NCI-H82 (cell line): ENCODE data around the gene TMEM131.
A peak's percentile ranks its signal among the peaks of the same experiment; 100 is the strongest.
"Not testable (repeated sequence)": the region's sequence is repeated elsewhere in the genome, so short reads cannot be mapped to it uniquely, and the experiment has no call there.

ENCODE experiments used
- DNase-seq: peaks from one replicate; lab custom pipeline; 2025; lab: John Stamatoyannopoulos, UW

The TMEM131 gene

GRCh38 chr2:97953853-97954252 lies 41.9 kb downstream of the TMEM131 start:
- no peak for DNase-seq

- DNase-seq: no peak
These were observed 43.4 kb downstream of the TMEM131 start for GRCh38 chr2:97952357-97952756.

DNA sequence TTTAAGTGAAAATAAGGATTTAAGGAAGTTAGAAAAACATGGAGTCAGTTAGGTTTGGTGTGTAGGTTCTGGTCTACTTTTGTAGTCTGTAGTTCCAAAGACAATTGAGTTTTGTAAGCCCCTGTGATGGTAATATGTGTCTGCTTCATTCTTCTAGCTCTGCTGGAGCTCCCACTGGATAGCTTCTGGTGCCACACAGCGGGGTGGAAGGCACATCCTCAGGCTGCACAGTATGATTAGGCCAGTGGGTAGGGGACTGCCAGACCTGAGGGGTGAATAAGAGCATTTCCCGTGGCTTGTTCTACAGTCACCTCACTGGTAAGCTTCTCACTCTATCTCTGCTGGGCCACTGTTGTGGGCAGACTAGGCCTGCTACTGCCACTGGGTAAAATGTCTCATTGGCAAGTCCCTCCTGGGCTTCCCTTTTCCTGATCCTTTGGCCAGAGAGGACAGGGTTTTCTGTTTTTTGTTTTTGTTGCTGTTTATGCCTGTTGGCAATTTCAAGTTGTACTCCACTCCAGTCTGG lies 44.5 kb downstream of the TMEM131 start:
- no peak for DNase-seq

GRCh38 chr2:97950329-97951154 lies 45.2 kb downstream of the TMEM131 start:
- DNase-seq: no peak

DNA sequence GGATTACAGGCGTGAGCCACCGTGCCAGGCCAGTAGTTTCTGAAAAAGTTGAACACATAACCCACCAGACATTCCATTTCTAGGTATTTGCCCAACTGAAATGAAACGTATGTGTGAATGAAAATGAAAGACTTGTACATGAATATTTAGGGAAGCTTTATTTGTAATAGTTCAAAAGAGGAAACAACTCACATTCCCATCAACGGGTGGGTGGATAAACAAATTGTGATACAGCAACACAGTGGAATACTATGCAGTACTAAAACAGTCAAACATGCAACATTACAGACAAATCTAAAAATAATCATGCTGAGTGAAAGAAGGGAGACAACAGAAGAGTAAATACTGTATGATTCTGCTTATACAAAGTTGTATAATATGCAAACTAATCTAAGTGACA lies 46.8 kb downstream of the TMEM131 start:
- DNase-seq: no peak

- no peak for DNase-seq
These were observed 50.0 kb downstream of the TMEM131 start for GRCh38 chr2:97945791-97946190.

DNA sequence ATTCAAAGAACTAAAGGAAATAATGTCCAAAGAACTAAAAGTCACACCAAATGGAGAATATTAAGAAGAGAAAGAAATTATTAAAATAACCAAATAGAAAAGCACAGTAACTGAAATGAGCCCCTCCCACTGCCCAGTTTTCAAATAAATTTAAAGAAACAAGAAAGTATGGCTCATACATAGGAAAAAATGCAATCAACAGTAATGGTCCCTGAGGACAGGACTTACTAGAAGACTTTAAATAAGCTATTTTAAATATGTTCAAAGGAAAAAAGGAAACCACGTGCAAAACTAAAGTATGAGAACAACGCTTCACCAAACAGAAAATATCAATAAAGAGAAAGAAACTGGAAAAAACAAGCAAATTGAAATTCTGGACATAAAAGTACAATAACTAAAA lies 58.9 kb downstream of the TMEM131 start:
- DNase-seq: no peak

- DNase-seq: peak; percentile 95
These were observed 59.5 kb downstream of the TMEM131 start for GRCh38 chr2:97936199-97936598.

DNA sequence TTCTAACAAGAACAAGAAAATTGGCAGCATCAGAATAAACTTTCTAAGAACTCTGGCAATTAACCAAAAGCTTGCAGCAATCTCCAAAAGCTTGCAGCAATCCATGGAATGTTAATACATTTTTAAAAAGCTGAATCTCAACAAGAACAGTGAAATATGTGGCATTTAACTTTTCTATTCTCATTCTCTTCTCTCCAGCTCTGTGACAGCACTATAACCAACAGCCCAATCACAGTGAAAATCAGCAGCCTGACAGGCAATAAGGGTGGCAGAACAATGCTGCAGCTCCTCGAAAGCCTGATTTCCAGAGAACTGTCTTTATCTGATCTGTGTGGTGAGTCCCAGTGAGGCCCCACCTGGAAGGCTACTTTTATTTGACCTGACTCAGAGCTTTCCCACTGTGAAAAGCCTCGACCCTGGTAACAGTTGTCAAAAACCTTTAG lies 60.0 kb downstream of the TMEM131 start:
- DNase-seq: peak; percentile 51

GRCh38 chr2:97932975-97933662 lies 62.6 kb downstream of the TMEM131 start:
- DNase-seq: no peak

DNA sequence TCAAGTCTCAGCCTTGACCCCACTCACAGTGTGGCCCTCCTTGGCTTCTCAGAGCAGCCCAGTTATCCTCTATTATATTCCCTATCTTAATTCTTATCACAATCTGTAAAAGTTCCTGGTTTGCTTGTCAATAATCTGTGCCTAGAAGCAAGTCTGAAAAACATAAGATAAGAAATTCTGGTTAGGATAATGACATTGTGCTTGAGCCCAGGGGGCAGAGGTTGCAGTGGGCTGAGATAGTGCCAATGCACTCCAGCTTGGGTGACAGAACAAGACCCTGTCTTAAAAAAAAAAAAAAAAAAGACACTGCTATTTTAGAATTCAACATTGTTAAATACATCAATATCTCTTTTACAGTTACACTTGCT lies 63.9 kb downstream of the TMEM131 start:
- DNase-seq: no peak

DNA sequence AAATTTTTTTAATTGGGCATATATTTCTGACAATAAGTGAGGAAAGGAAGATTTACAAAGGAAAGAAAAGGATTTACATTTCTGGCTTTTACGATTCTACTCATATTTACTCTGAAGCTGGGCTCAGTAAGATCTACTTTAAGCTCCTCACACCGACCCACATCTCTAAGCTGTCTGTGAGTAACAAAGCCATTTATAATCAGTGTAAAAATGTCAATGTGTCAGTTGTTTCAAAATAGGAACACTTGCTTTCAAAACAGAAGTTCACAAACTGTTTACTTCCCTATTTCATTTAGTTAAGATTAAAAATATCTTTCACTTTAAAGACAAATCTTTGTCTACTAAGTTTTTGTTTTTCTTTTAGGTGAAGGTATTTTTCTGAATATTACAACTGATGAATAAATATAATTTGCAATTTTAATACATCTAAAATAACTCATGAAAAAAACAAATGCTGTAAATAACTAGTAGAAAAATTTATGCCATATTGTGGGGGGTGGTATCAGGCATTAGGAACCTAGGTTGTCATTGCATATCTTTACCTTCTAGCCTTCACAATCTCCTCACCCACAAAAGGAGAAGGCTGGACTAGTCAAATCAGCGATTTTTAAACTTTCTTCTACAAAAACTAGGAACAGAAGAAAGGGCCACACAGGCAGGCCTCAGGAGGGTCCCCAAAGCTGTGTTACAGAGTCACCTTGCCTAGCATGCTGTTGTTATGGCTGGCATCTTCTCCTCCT lies 64.5 kb downstream of the TMEM131 start:
- DNase-seq: peak; percentile 69

- peak; percentile 35 for DNase-seq
These were observed 67.2 kb downstream of the TMEM131 start for GRCh38 chr2:97928591-97928990.

DNA sequence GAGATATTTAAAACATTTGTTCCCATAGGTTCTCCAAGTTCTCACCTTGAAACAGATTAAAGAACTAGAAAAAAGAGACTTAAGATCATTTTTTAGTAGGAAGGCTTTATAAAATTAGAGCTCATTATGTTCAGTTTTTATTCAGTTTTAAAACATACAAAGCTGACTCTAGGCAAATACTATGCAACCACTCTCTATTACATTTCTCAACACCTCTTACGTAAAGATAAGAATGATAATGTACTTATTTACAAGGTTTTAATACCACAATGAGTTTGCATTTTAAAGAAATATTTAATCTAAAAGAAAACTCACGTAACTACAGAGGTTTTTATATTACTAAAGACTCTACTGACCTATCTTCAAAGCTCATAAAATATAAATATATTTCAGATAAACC lies 68.8 kb downstream of the TMEM131 start:
- DNase-seq: no peak

- DNase-seq: no peak
These were observed 71.6 kb downstream of the TMEM131 start for GRCh38 chr2:97924194-97924593.

DNA sequence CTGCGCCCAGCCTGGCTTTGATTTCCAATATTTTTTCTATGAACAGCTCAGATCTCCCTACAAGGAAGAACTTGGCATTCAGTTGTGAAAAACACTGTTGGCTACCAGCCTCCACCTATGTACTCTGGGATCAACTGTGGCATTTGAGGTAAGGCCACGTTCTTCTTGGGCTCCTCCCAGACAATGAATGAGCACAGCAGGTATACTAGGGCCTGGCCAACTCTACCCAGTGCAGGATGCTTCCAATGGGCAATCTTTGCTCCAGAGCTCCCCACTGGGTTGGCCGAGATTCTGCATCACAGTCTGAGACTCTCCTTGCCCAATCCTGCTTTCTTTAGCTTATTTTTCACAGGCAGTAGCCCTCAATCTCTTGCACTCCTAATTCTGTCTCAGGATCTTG lies 75.9 kb downstream of the TMEM131 start:
- DNase-seq: no peak

DNA sequence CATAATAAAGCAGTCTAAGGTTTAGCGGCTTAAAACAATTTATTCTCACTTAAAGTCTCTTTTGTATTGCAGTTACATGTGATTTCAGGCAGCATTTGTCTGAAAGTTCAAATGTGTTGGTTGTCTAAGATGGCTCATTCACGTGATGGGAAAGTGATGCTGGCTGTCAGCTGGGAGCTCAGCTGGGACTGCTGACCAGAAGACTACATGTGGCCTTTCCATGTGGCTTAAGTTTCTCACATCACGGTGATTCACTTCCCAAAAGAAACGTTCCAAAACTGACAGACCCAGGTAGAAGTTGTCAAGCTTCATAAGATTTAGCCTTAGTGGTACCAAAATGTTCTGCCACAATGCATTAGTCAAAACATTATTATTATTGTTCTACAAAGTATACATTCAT lies 76.9 kb downstream of the TMEM131 start:
- no peak for DNase-seq

DNA sequence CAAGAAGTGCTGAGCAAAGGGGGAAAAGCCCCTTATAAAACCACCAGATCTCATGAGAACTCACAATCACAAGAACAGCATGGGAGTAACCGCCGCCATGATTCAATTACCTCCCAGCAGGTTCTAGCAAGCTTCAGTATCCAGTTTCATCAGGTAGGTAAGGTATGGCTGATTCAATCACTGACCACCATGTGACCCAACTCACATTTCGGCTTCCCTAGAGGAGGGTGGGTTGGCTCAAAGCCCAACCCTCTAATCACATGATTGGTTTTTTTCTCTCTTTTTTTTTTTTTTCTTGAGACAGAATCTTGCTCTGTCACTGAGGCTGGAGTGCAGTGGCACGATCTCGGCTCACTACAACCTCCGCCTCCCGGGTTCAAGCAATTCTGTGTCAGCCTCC lies 78.1 kb downstream of the TMEM131 start:
- not testable (repeated sequence) for DNase-seq

GRCh38 chr2:97914691-97915213 lies 81.0 kb downstream of the TMEM131 start:
- DNase-seq: no peak

- DNase-seq: no peak
These were observed 81.9 kb downstream of the TMEM131 start for GRCh38 chr2:97913846-97914245.

GRCh38 chr2:97911922-97912575 lies 83.7 kb downstream of the TMEM131 start:
- no peak for DNase-seq
